BLaER1 treated with 17β-estradiol and CSF1 and Interleukin-3, amounts not matched to agents 10 nM and 100 nM (cell line): Measurements from ENCODE around the gene MED12L.

Experiments used
- H3K27ac ChIP-seq, 11 experiments: shearing (Covaris generic); formaldehyde crosslinking; 2 replicates each; pipeline ENCODE4 v1.8.1; 2022
- H3K27me3 ChIP-seq, 11 experiments: shearing (Covaris generic); formaldehyde crosslinking; 2 replicates each; pipeline ENCODE4 v1.8.1; 2022
- H3K36me3 ChIP-seq, 11 experiments: shearing (Covaris generic); formaldehyde crosslinking; 2 replicates each; pipeline ENCODE4 v1.8.1; 2022
- H3K4me1 ChIP-seq, 10 experiments: shearing (Covaris generic); formaldehyde crosslinking; 2 replicates each; pipeline ENCODE4 v1.8.1; 2022
- H3K4me2 ChIP-seq, 11 experiments: shearing (Covaris generic); formaldehyde crosslinking; 2 replicates each; pipeline ENCODE4 v1.8.1; 2022
- H3K4me3 ChIP-seq, 10 experiments: shearing (Covaris generic); formaldehyde crosslinking; 2 replicates each; pipeline ENCODE4 v1.8.1; 2022
- H3K9ac ChIP-seq, 11 experiments: shearing (Covaris generic); formaldehyde crosslinking; 2 replicates each; pipeline ENCODE4 v1.8.1; 2022
- H3K9me3 ChIP-seq, 11 experiments: shearing (Covaris generic); formaldehyde crosslinking; replicated peaks in 1 of 11; 2 replicates each; pipeline ENCODE4 v1.8.1; 2022
- H4K20me1 ChIP-seq, 11 experiments: shearing (Covaris generic); formaldehyde crosslinking; 2 replicates each; pipeline ENCODE4 v1.8.1; 2022
- Cebpa-rat ChIP-seq, 11 experiments: shearing (Covaris generic); IDR thresholded peaks; 2 replicates each; pipeline ENCODE4 v1.8.1; 2022

MED12L gene

DNA sequence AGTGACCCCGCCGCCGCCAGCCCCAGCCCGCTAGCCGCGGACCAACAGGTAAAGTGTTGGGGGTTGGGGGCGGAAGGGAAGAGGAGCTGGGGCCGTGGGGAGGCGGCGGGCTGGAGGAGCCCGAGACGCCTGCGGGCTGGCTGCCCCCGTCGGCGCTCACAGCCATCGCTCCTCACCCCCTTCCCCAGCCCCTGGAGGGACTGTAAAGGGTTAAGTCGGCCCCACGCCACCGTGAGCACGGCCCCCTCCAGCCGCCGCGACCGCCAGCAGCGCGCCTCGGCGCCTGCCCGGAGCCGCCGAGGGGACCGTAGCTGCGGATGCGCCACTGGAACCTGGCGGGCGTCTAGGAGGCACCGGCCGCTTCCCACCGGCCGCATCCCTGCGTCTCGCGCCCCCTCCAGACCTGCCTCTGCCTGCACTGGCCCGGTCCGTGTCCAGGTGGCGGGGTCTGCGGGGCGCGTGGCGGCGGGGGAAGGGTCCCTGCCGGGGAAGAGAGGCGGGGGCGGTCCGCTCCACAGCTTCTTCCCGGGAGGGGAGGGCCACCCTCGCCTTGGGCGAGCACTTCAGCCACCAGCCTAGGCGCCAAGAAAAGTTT is 522 bp downstream of the MED12L start:
- Histone ChIP-seq H3K9ac (peak overlapping the region; percentile 64 to 84 (median 77); a peak in 21 of 22 replicates), H3K9me3 (no peaks in the 10 kb centered on the region), H3K4me2 (peak overlapping the region; percentile 78 to 96 (median 94)), H3K4me3 (peak overlapping the region; percentile 74 to 91 (median 86)), H3K36me3 (peaks cover 0 to 5% (median 0%) of the 10 kb centered on the region in 11 experiments; a peak in 1 of 22 replicates), H3K27me3 (peaks cover 22 to 40% (median 30%) of the 10 kb centered on the region in 11 experiments), H4K20me1 (peaks cover 0 to 17% (median 0%) of the 10 kb centered on the region in 11 experiments; a peak in 8 of 22 replicates), H3K27ac (peak overlapping the region in 9 of 11 experiments; percentile 49 to 71 (median 65); a peak in 18 of 22 replicates), H3K4me1 (peaks cover 0 to 24% (median 12%) of the 10 kb centered on the region in 10 experiments; a peak in 14 of 20 replicates)
- no peak for TF ChIP-seq Cebpa-rat (IDR thresholded peaks at IDR 0.05)

DNA sequence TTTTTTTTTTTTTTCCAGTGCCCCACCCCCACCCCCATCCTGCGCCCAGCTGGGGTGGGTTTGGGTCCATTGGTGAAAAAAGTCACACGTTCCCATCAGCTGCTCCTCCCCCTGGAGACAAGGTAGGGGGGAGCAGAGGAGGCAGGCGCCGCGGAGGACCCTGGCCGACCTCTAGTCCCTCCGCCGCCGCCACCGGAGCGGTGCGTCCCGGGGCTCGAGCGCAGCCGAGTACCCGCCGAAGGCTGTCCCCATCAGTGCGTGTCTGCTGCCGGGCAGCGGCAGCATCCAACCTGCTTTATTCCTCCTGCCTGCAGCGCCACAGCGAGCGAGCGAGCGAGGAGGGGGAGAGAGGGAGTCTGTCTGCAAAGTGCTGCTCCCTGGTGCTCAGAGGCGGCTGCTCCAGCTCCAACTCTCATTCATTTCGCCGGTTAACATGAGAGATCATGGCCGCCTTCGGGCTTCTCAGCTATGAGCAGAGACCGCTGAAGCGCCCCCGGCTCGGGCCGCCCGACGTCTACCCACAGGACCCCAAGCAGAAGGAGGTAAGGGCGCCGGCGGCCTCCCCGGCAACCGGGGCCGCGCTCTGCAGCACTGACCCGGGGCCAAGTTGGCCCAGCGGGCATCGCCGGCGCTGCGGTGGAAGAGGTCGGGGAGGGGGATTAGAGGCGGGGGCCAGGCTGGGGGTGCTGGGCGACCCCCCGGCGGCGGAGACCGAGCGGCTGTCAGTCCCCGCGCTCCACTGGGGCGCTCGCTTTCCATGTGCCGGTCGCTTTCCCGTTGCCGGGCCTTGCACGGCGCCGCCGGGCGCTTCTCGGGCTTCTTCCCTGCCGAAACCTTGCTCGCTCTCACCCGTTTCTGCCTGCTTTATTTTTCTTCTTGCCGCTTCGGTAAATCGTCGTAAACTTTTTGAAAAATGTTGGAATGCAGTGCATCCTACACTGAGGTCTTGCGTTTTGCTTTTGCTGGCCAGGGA is 1.3 kb downstream of the MED12L start:
- H3K4me3 ChIP-seq, result peak overlapping the region; percentile 74 to 91 (median 86)
- TF ChIP-seq Cebpa-rat (IDR thresholded peaks at IDR 0.05), result no peak

DNA sequence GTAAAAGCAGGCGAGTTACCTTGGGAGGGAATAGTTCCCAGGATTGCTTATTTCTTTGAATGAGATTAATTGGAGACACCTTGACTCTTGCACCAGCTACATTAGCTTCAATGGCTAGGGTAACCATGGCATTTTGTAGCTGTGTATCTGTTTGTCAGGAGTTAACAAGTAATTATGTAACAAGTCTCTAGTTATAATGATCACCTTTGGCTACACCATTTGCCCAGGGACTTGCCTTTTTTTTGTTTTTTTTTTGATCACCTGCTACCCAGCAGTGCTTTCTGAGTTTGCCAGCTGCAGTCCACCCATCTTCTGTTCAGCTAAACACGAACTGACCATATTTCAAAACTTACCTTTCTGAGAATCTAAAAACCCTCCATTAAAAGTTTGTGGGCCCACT is 2.2 kb downstream of the MED12L start:
- H3K27ac ChIP-seq, result no peak overlapping the region
- H3K4me2 ChIP-seq, result peak overlapping the region; percentile 78 to 96 (median 94); a peak in 21 of 22 replicates
- peaks cover 22 to 40% (median 30%) of the 10 kb centered on the region in 11 experiments for H3K27me3 ChIP-seq
- H3K9me3 ChIP-seq, result no peaks in the 10 kb centered on the region
- H4K20me1 ChIP-seq, result peaks cover 0 to 17% (median 0%) of the 10 kb centered on the region in 11 experiments; a peak in 7 of 22 replicates
- peak overlapping the region in 5 of 11 experiments; percentile 67 to 84 (median 77); a peak in 8 of 22 replicates for H3K9ac ChIP-seq
- peaks cover 0 to 24% (median 12%) of the 10 kb centered on the region in 10 experiments; a peak in 14 of 20 replicates for H3K4me1 ChIP-seq
- no peak for TF ChIP-seq Cebpa-rat (IDR thresholded peaks at IDR 0.05)
- peaks cover 0 to 5% (median 0%) of the 10 kb centered on the region in 11 experiments; a peak in 1 of 22 replicates for H3K36me3 ChIP-seq
- peak overlapping the region in 7 of 10 experiments; percentile 74 to 91 (median 86); a peak in 14 of 20 replicates for H3K4me3 ChIP-seq

More for the DNA sequence above, 1.3 kb downstream of the MED12L start:
- Histone ChIP-seq H3K4me1 (peaks cover 0 to 24% (median 12%) of the 10 kb centered on the region in 10 experiments; a peak in 14 of 20 replicates), H3K4me2 (peak overlapping the region; percentile 78 to 96 (median 94)), H3K36me3 (peaks cover 0 to 5% (median 0%) of the 10 kb centered on the region in 11 experiments; a peak in 1 of 22 replicates), H3K9me3 (no peaks in the 10 kb centered on the region), H3K9ac (peak overlapping the region; percentile 58 to 84 (median 77)), H4K20me1 (peaks cover 0 to 17% (median 0%) of the 10 kb centered on the region in 11 experiments; a peak in 8 of 22 replicates), H3K27ac (peak overlapping the region in 9 of 11 experiments; percentile 28 to 71 (median 63); a peak in 18 of 22 replicates), H3K27me3 (peaks cover 22 to 40% (median 30%) of the 10 kb centered on the region in 11 experiments)

DNA sequence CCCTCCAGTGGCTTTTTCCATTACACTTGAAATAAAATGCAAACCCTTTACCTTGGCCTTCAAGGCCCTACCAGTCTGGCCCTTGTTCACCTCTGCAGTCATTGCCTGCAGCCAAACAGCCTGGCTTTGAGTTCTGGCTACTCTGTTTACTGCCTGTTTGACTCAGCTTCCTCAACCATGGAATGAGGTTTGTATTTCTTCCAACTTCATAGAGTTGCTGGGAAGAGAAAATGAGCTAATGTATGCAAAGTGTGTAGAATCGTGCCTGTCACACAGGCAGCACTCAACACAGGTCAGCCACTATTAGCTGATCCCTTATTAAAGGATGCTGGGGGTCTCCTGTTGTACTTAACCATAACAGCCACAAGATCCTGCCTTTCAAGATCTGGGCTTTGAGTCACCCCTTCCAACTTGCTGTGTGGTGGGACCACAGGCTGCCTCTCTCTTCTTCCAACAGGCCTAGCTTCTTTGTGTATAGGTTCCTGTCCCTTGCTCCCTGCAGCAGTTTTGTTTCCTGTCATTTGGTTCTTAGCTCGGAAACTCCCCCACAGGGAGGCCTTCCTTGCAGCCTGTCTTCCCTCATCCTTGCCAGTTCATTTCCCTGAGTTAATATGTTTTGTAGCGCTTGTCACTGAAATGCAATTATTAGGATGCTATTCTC is 6.4 kb downstream of the MED12L start:
- peaks cover 0 to 17% (median 0%) of the 10 kb centered on the region in 11 experiments; a peak in 7 of 22 replicates for H4K20me1 ChIP-seq
- no peak overlapping the region for H3K4me2 ChIP-seq
- no peak overlapping the region for H3K27ac ChIP-seq
- peaks cover 0 to 5% (median 0%) of the 10 kb centered on the region in 11 experiments; a peak in 3 of 22 replicates for H3K36me3 ChIP-seq
- H3K4me1 ChIP-seq, result peaks cover 5 to 30% (median 16%) of the 10 kb centered on the region in 10 experiments; a peak in 14 of 20 replicates
- no peak for TF ChIP-seq Cebpa-rat (IDR thresholded peaks at IDR 0.05)
- H3K9ac ChIP-seq, result no peak overlapping the region
- no peaks in the 10 kb centered on the region for H3K9me3 ChIP-seq
- peaks cover 20 to 21% (median 21%) of the 10 kb centered on the region in 11 experiments for H3K27me3 ChIP-seq
- no peak overlapping the region for H3K4me3 ChIP-seq

DNA sequence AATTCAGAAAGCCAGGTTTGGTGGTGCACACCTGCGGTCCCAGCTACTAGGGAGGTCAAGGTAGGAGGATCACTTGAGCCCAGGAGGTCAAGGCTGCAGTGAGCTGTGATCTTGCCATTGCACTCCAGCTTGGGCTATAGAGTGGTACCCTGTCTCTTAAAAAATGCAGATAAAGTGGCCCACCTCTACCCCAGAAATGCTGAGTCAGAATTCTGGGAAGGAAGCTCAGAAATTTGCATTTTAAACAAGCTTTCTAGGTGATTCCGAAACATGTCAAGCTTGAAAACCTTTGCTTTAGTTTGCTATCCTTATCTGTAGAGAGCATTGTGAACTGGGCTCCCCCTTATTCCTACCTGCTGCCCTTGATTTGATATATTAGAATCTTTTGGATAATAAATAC is 7.7 kb downstream of the MED12L start:
- Histone ChIP-seq H3K4me2 (no peak overlapping the region; a peak in 1 of 22 replicates), H4K20me1 (peaks cover 0 to 7% (median 0%) of the 10 kb centered on the region in 11 experiments; a peak in 4 of 22 replicates), H3K27ac (no peak overlapping the region), H3K4me1 (peaks cover 0 to 18% (median 10%) of the 10 kb centered on the region in 10 experiments; a peak in 11 of 20 replicates), H3K27me3 (peaks cover 7 to 8% (median 8%) of the 10 kb centered on the region in 11 experiments), H3K9me3 (peaks cover 0 to 10% (median 4%) of the 10 kb centered on the region in 11 experiments; a peak in 10 of 22 replicates), H3K9ac (no peak overlapping the region), H3K4me3 (no peak overlapping the region), H3K36me3 (peaks cover 0 to 17% (median 0%) of the 10 kb centered on the region in 11 experiments; a peak in 4 of 22 replicates)
- TF ChIP-seq Cebpa-rat (IDR thresholded peaks at IDR 0.05), result no peak

DNA sequence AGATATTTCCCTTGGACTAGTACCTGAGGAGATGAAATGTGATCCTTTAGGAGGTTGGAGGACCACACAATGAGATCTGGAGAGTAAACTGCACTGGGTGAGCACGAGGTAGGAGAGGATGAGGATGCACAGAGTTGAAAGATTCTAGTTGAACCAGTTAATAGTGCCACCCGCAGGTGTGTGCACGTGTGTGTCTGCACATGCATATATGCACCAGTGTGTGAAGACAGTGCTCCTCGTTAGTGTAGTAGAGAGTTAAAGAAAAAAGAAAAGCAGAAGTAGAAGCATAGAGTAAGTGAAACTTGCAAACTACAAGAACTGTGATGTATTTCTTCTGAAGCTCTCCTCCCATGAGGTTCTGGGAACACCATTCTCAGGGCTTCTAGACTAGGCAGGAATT is 8.4 kb downstream of the MED12L start:
- Histone ChIP-seq H4K20me1 (no peaks in the 10 kb centered on the region), H3K9me3 (peaks cover 0 to 16% (median 9%) of the 10 kb centered on the region in 11 experiments; a peak in 10 of 22 replicates), H3K27ac (no peak overlapping the region), H3K4me1 (peaks cover 0 to 13% (median 10%) of the 10 kb centered on the region in 10 experiments; a peak in 11 of 20 replicates), H3K4me2 (peak overlapping the region in 8 of 11 experiments; percentile 3 to 42 (median 29); a peak in 14 of 22 replicates), H3K4me3 (no peak overlapping the region), H3K36me3 (peaks cover 0 to 23% (median 0%) of the 10 kb centered on the region in 11 experiments; a peak in 4 of 22 replicates), H3K9ac (no peak overlapping the region), H3K27me3 (peaks cover 0 to under 1% (median under 1%) of the 10 kb centered on the region in 11 experiments; a peak in 6 of 22 replicates)
- no peak for TF ChIP-seq Cebpa-rat (IDR thresholded peaks at IDR 0.05)

DNA sequence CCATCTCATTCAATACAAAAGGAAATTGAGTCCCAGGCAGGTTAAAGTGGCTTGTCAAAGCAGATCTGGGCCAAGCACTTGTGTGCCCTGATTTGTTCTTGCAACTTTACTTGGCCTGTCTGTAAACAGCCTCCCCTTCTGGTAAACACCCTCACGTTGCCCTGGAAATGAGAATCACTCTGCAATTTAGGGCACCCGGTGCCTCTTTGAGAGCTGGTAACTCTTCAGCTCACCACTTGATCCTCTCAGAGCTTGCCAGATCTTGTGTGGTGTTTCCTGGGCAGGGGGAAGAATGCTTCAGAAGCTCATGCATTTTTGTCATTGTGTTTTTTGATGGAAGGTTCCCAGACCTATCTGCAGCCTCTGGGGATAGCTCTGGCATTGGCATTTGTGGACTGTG is 11.3 kb downstream of the MED12L start:
- peaks cover 0 to 17% (median 0%) of the 10 kb centered on the region in 11 experiments; a peak in 3 of 22 replicates for H3K36me3 ChIP-seq
- 0 out of 22 replicates have a peak, but pooled peaks cover 0 to 6% (median 0%) of the 10 kb centered on the region in 11 experiments for H4K20me1 ChIP-seq
- H3K9ac ChIP-seq, result no peak overlapping the region
- peaks cover 0 to 18% (median 9%) of the 10 kb centered on the region in 11 experiments; a peak in 10 of 22 replicates for H3K9me3 ChIP-seq
- no peaks in the 10 kb centered on the region for H3K27me3 ChIP-seq
- no peak for TF ChIP-seq Cebpa-rat (IDR thresholded peaks at IDR 0.05)
- H3K4me1 ChIP-seq, result peaks cover 4 to 18% (median 12%) of the 10 kb centered on the region in 10 experiments; a peak in 14 of 20 replicates
- no peak overlapping the region for H3K4me3 ChIP-seq
- H3K27ac ChIP-seq, result no peak overlapping the region
- H3K4me2 ChIP-seq, result no peak overlapping the region
